HG02798 (cell line): ENCODE results near the gene PRSS2.

Experiments
- ATAC-seq: cut with Tn5 transposase; IDR thresholded peaks from one replicate; pipeline ENCODE4 v1.9.1; 2021; ENCODE audit warnings: mild to moderate bottlenecking; ENCODE audit not compliant: unreplicated experiment, poor library complexity

The PRSS2 gene

DNA sequence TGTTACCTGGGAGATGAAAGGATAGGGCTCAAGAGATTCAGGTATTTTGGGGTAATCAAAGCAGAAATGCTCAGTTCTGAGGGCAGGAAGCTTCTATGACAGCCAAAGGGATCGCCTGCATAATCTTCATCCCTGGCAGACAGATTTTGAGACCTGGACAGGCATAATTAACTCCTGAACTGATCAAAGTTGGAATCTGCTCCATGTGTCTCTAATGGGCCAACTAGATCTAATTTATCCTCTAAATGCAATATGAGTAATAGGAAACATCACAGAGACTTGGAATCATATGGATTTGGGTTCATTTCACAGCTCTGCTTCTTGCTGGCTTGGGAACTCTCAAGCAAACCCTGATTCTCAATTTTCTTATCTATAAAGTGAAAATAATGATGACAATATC is 42.9 kb downstream of the PRSS2 start:
- no peak for ATAC-seq

DNA sequence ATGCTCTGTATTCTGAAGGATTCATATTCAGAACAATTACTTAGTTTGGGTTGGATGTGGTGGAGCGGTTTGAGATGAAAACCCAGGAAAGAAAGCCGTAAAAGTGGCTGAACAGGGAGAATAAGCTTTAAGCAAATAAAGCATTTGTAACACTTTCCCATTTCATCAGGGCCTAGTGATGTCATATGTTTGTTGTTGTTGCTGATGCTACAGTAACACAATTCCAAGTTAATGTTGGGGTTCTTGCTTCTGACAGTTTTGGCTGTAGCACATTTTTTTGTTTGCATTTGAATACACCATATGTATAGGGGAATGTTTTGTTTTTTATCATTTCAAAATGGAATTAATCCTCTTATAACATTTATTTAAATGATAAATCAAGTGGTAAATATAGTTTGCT is 43.7 kb downstream of the PRSS2 start:
- ATAC-seq: no peak

DNA sequence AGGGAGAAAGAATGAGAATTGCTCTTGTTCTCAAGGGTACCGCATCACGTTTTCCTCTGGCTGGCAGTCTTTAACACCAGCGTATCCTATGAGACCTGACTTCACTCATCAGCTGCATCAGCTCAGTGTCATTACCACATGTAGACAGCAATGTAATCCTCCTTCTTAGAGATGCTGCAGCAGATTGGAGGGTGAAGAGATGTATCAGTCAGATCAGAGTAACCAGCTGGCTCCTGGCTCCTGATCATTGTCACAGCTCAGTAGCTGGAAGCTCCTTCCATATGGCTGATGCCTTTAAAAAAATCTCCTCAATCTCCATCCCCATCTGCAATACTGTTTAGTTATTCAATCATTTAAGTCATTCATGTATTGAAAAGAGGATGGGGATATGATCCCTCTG is 44.4 kb downstream of the PRSS2 start:
- ATAC-seq: no peak

DNA sequence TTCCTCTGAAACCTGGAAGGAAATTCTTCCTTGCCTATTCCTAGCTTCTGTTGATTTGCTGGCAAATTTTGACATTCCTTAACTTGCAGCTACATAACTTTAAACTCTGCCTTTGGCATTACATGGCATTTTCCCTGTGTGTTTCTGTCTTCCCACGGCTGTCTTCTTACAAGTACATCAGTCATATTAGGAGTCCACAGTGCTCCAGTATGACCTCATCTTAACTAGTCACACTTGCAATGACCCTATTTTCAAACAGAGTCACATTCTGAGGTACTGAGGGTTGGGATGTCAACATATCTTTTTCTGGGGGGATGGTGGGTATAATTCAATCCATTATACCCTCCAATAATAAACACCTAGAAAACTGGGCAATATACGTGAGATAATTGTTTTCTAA is 46.7 kb downstream of the PRSS2 start:
- no peak for ATAC-seq

DNA sequence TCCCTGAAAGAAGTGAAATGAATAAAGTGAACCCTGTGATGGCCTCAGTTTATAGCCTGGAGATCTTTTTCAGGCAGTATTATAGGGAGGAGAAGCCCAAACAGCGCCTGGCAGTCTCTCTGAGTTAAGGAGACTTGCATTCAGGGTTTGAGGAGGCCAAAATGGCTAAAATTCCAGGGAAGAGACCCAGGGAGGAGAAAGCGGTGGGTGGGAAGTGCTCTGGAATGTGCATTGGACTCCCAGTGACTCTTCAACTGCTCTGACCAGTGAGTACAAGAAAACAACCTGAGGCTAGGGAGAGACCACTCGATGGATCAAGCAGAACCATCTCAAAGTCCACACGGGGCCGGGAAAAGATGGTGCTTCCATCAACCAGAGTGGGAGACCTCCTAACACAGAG is 48.8 kb downstream of the PRSS2 start:
- no peak for ATAC-seq

DNA sequence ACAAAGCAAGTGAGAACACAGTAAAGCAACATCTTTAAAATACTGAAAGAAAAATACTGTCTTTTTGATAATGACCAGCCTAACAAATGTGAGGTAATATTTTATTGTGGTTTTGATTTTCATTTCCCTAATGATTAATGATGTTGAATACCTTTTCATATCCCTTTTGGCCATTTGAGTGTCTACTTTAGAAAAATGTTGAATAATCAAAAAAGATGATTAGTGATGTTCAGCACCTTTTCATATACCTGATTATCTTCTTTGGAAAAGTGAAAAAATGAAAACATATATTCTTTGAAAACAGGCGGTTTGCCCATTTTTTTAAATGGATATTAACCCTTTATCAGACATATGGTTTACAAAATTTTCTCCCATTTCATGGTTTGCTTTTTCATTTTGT is 51.9 kb downstream of the PRSS2 start:
- ATAC-seq: no peak
